Caki2 (cell line): ENCODE measurements around the gene LMNTD1. TPM values are rescaled to one million over a fixed set of nuclear protein-coding genes. Genes with fewer than 3 reads are reported as not detected.

Experiments
- DNase-seq: peaks from one replicate; pipeline ENCODE4 v3.0.0-alpha.2; 2015; ENCODE audit warnings: low read depth
- in situ Hi-C: cut with HindIII; loops from 2 replicates; pipeline ENCODE4 v1.10.0; 2016; ENCODE audit warnings: low sequenced_read_pairs, low pct_unique_long_range_greater_than_20kb, mixed read lengths
- total RNA-seq: library from RNA; depleted of rRNA; stranded (reverse); fragments of >200 nt; shearing (Covaris generic); gene quantifications from 2 replicates; pipeline ENCODE4 v1.2.3, GENCODE V29; 2014; ENCODE audit warnings: low replicate concordance

LMNTD1 gene
- total RNA-seq, 1 experiment from 2014 or later, result 3.4 TPM

DNA sequence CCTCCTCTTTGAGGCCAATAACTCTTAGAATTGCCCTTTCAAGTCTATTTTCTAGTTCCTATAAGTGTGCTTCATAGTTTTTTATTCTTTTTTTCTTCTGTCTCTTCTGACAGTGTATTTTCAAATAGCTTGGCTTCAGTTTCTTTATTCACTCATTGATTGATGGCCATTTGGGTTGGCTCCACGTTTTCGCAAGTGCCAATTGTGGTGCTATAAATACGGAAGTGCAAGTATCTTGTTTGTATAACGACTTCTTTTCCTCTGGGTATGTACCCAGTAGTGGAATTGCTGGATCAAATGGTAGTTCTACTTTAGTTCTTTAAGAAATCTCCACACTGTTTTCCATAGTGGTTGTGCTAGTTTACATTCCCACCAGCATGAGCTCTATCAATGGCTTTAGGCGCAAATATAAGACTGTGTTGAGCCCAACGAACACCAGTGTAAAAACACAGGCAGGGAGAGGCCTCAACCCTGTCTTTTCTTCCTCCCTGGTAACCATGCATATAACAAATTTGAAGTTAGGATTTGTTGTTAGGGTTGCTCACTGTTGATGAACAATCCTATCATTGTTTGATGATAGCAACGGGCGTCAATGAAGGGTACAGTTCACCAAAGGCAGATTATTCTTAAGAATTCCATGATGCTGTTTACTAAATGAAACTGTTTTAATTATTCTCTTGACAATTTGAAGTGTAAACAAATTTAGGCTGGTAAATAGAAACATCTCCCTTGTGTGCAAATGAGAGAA lies 13.3 kb upstream of the LMNTD1 start:
- in situ Hi-C loops, result no loop called here
- DNase-seq, result no peak

DNA sequence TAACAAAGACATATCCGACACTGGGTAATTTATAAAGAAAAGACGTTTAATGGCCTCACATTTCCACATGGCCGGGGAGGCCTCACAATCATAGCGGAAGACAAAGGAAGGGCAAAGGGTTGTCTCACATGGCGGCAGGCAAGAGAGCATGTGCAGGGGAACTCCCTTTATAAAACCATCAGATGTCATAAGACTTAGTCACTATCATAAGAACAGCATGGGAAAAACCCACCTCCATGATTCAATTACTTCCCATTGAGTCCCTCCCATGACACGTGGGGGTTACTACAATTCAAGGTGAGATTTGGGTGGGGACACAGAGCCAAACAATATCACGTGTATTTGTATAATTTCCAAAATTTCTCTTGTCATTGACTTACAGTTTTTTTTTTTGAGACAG lies 5.5 kb upstream of the LMNTD1 start:
- peak; percentile 56 for DNase-seq
- in situ Hi-C loops, result no loop called here

DNA sequence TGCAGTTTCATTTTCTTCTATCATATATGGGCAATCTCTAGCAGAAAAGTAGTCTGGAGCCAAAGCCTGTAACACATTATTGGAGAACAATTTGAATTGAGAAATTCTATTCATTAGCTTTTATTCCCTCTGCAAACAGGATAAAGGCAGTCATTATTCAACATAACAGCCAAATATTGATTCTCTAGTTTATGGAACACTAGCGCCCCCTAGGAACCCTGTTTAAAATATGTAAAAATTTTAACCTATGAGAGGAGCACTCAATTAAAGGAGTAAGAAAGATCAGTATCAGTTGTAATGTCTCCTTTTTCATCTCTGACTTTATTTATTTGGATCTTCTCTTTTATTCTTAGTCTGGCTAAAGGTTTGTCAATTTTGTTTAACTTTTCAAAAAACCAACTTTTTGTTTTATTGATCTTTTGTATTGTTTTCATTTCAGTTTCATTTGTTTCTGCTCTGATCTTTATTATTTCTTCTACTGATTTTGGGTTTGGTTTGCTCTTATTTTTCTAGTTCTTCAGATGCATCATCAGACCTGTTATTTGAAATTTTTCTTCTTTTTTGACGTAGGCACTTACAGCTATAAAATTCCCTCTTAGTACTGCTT lies 4.8 kb upstream of the LMNTD1 start:
- peak; percentile 11 for DNase-seq
- in situ Hi-C loops, result no loop called here

DNA sequence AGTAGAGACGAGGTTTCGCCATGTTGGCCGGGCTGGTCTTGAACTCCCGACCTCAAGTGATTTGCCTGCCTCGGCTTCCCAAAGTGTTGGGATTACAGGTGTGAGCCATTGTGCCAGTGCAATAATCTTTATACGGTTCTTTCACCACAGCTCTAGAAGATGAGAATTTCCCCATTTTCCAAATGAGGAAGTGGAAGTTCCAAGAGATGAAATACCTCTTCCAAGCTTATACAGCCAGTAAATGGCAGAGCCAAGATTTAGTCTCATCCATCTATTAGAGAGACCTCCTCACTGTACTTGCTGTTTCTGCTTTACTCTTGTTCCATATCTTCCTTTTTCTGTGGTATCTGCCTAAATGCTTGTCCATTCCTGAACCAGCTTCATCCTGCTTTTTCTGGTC lies 3.1 kb upstream of the LMNTD1 start:
- in situ Hi-C loops, result no loop called here
- no peak for DNase-seq

DNA sequence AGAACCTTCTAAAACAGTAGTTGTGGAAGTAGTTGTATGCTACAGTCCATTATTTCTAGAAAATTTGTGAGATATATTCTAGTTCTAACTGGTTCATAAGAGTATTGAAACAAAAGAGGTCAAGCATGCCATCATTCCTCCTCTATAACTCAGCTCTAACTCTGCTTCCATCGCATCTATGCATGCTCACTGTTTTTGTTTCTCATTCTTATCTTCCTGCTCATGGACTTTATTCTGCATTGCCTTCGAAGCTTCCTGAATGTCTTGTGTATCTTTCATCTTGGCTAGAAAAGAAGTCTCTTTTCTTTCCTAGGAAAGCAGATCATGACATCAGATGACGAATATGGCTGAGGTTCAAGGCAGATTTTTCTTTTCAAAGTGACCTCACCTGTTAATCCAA lies 402 bp downstream of the LMNTD1 start:
- in situ Hi-C loops, result no loop called here
- DNase-seq, result no peak

DNA sequence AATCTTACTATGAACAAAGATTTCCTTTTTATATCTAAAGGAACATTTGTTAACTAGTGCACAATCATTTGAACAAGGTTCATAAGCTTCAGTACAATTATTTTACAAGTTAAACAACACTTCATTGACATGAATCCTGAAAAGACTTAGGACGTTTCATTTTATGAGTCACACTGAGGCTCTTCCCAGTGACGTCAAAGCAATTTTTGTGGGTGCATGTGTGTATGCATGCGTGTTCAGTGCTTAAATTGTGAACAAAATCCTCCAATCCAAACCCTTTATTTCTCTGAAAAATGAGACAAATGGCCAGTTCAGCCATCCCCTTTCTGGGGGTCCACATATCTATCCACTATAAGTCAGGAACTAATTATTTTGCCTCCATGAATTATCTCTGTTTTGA lies 2.9 kb downstream of the LMNTD1 start:
- in situ Hi-C loops, result no loop called here
- DNase-seq, result no peak

DNA sequence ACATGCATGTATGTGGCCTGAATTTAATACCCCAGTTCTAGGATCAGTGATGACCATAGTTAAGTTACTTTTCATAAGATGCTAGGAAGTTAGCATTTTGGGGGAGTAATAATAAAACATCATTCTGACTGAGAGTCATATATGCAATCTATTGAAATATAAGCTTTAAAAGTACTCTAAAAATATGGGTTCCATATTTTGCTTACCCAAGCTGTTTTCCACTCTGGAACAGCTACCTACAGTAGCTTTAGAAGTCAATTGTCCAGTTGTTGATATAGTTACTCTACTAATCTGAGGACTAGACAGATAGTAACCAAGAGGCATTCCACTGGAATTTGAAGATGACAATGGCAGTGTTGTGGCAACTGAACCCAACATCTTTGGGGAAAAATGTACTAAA lies 4.0 kb downstream of the LMNTD1 start:
- in situ Hi-C loops, result no loop called here
- DNase-seq, result no peak

DNA sequence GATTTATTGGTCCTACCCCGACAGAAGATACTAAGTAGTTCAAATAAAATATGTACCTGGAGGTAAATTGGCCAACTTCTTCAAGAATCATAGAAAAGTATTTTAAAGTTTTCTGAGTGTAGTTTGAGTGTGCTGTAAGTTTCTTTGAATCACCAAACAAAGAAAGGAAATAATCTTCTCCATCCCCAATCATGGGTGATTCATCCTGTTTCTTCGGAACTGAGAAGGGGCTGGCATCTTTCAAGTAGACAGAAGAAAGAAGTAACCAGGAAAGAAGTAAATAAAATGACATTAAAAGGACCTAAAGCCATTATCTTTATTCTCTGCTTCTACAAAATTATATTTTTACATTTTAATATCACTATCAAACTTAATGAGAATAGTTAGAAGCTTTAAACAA lies 6.8 kb downstream of the LMNTD1 start:
- no peak for DNase-seq
- in situ Hi-C loops, result no loop called here

DNA sequence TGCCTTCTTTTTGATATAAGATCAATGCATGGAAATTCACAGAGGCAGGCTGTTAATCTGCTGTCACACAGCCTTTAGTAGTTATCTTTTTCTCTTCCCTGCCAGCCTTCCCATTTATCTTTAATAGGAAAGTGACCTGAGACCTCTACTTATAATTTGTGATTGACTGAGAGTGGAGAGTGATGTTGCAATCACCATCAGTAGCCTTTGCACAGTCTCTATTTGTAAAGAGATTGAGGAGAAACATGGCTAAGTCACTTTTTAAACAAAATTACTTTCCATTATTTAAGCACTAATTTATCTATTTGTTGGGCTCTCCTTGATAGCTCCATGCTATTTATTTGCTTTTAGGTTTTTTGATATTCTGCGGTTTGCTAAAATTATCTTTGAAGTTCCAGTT lies 19.9 kb downstream of the LMNTD1 start:
- in situ Hi-C loops, result no loop called here

DNA sequence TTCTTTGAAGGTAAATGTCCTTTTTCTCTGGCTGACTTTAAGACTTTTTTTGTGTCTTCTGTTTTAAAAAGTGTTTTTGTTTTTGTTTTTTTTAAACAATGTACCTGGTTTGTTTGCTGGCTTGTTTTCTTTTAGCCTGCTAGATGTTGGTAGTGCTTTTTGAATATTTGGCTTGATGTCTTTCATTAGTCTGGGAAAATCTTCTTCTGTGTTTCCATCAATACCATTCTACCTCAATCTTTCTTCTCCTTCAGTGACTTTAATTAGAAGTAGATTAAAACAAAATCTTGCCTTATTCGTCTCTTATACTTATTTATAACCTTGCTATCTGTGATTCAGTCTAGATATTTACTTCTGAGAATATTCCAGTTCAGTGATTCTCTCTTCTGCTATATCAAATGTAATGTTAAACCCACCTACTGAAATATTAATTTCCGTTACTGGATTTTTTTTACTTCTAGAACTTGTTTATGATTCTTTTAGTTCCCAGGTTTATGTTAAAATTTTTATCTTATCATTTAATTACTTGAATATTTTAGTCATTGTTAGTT lies 21.5 kb downstream of the LMNTD1 start:
- no peak for DNase-seq

More for the DNA sequence above, 19.9 kb downstream of the LMNTD1 start:
- DNase-seq, result no peak

DNA sequence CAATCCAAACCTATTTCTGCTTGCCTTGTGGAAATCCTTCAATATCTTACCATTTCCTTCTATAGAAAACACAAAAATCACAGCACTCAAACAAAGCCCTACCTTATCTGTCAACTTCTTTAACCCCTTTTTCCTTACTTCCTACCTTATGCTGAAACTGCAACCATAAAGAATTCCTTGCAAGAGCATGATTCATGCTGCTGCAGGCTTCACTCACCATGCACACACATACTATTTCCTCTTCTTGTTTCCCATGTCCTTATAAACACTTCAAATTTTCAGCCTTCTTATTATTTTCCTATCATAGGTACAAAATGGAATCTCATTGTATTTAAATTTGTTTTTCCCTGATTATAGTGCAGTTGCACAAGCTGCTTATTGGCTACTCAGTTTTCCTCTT lies 23.3 kb downstream of the LMNTD1 start:
- DNase-seq, result no peak

More for the DNA sequence above, 21.5 kb downstream of the LMNTD1 start:
- in situ Hi-C loops, result no loop called here

DNA sequence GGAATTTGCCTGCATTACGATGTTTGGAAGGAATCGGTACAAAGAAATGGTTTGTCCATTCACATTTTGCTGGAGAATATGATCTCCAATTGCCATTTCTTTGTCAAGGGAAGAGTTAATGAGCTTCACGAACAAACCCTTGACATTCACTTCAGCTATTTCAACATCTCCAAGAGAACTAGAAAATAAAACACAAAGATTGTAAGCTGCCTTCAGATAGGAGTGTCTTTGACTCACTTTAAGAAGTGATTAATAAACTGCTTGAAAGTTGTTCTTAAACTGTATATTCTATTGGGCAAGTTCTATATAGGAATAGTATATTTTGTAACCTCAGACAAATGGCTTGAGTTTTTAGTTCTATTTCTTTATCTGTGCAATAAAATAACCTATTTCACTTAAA lies 26.3 kb downstream of the LMNTD1 start:
- no peak for DNase-seq
- in situ Hi-C loops, result no loop called here

More for the DNA sequence above, 23.3 kb downstream of the LMNTD1 start:
- in situ Hi-C loops, result no loop called here

DNA sequence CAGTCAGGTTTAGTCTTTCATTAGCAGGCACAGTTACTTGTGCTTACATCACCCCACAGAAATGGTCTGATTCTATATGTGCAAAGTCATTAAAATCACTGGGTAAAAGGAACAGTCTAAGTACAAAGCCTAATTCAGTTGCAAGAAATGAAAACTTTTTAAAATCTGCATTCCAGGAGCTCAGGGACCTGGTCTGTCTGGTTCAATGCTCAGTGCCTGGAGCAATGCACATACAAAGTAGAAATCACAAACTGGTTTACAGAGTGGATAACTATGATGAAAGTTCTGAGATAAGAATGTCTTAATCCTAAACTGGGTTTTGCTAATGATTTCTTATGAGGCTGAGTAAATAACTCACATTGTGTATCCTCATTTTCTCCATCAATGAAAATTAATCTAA lies 28.7 kb downstream of the LMNTD1 start:
- in situ Hi-C loops, result no loop called here
- DNase-seq, result no peak

DNA sequence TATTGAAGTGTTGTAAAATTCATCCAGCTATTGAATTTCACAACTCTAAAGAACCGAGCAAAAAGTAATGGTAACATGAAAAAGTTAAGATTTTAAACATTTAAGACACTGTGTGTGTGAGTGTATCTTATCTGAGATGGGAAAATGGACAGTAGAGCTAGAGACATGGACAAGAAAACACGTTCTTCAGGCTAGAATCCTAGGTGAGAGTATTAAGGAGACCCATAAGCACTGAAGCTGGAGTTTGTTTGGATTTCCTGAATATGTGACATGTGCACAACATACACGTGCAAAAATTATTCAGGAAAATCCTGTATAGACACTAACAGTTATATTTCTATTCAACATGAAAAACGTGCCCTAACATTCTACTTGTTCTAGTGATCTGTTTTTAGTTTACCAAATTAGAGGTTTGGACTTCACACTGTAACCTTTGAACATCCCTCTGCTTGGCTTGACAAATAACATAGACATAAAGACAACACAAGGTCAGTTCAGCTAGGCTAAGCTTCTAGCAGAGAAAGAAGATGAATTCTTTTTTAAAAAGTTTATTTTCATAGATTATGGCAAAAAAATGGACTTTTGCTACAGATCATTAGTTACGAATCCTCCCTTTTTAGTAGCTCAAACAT lies 31.3 kb downstream of the LMNTD1 start:
- in situ Hi-C loops, result no loop called here
- no peak for DNase-seq

DNA sequence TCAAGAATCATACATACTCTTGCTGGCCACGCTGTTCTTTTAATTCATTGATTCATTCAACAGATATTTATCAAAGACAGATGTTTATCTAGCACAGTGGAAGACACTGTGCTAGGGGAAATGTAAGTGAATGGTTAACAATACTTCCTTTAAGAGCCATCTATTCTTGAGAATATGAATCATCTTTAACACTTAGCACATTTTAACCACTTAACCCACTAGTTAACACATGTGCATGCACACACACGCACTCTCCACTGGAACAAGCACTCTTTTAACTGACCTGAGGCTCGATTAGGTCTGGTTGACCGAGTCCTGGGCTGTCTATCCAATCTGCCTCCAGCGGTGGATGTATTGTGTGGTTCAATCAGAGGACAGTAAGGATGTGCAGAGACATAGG lies 34.6 kb downstream of the LMNTD1 start:
- in situ Hi-C loops, result no loop called here
- peak; percentile 63 for DNase-seq

DNA sequence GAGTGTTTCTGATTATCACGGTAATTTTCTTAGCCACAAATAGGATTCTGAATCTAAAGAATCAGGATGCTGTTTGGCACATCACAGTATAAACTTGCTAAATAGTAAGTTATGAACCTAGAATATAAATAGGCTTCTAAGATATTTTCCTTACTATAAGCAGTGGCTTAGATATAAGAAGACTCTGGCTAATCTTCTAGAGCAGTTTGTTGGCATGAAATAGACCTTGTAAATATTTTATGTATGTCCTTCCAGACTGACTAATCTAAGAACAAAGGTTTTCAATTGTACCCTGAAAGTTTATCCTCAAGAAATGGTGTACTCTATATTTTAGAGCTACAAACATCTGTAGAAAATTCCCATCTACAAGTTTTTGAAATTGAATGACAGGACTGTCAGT lies 48.3 kb downstream of the LMNTD1 start:
- in situ Hi-C loops, result no loop called here
- DNase-seq, result no peak

DNA sequence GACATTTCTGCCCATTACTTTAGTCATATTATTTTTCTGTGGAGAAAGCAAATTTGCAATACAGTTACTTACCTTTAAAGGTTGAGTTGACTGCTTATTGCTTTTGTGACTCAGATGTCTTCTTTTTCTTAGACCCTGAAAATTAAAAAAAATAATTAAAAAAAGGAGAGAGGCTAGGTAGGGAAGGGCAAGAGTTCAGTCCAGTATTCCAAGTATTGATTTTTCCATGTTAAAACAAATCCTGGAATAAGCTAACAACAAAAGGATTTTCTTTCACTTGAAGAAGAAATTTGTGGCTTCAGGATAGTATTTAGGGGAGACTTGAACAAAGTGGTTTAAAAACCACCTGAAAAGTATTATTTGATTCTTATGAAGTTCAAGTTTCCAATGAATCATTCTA lies 49.4 kb downstream of the LMNTD1 start:
- in situ Hi-C loops, result no loop called here
- DNase-seq, result no peak

DNA sequence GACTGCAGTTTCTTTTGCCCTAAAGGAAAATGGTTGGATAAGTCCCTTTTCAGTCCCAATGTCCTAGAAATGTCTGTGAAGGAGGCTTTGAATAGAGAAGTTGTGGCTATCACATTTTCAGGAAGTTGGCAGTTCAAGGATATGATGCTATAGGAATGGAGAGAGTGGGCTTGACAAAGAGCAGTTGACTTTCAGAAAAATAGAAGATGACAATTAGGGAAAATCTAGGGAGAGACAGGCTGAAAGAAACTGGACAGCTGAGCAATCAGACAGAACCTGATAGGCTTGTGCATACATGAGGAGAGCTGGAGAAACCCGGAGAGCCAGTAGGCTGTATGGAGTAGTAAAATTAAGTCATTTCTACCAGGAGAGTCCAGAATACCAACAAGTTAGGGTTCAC lies 50.5 kb downstream of the LMNTD1 start:
- no peak for DNase-seq
- in situ Hi-C loops, result no loop called here

DNA sequence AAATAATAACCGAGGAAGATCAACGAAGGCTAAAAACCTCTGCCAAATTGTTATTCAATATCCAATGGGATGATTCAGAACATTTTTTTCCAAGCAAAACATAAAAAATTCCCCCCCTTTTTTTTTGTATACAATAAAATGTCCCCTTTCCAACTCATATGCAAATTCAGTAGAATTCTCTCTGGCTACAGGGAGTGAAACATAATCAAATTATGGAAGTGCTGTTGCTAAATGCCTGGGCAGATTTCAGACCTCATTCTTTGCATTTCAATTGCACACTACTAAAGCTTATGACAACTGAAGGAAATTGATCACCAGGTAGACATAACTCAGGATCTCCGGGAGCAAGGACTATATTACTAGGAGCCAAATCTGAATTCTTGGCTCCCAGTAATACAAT lies 51.0 kb downstream of the LMNTD1 start:
- no peak for DNase-seq
- in situ Hi-C loops, result no loop called here
